ENCODE data around the gene POLR3C. TPM values are rescaled to one million over a fixed set of nuclear protein-coding genes. Genes with fewer than 3 reads are reported as not detected.

POLR3C gene
- total and polyA plus RNA-seq, 10 of the 15 experiments (the other 5 are each of a cell fraction or from before 2014, with no cell fraction given): 13.0 to 44.8 (median 34.8) TPM

- ChIA-PET CTCF (interaction anchor here (1.0 to 6.4 kb wide), 8 partner anchors 13 to 206 kb away, joined by 3 to 80 read pairs (median 5); partner anchors contain the start of genes NUDT17 and PIAS3), POLR2A (interaction anchor here (1.1 to 3.9 kb wide), 2 partner anchors 12 to 33 kb away, joined by 3 to 20 read pairs; partner anchors contain the start of gene PIAS3), RAD21 (ENCODE audit: unreplicated experiment) (interaction anchor here (0.9 to 1.3 kb wide), 2 partner anchors 21 to 93 kb away, joined by 3 to 4 read pairs; partner anchors contain the start of gene PEX11B), SMC1A (ENCODE audit: uncharacterized antibody, unreplicated experiment) (interaction anchor here (0.6 to 5.0 kb wide), 12 partner anchors 18 to 180 kb away, joined by 3 to 20 read pairs (median 4); partner anchors contain the start of genes NUDT17 and PIAS3)
- no peak for FAIRE-seq
- TF ChIP-seq TCF7 (IDR thresholded peaks at IDR 0.05; ENCODE audit: borderline replicate concordance) (no peak), CTCF (IDR thresholded peaks at IDR 0.05 in 2 of 3, conservative IDR thresholded peaks at IDR 0.05 in 1 of 3; ENCODE audit: control insufficient read depth in 2 of 3, extremely low read depth in 1 of 3, insufficient read depth in 1 of 3, low read depth in 3 of 3, low read length in 3 of 3) (peak in 1 of 3 experiments; percentile 19; a peak in 2 of 6 replicates)
- in situ Hi-C loops (cut with MboI) (no loop called here), intact Hi-C loops (cut with micrococcal nuclease; ENCODE audit: unreplicated experiment) (no loop called here)
- ATAC-seq: no peak
- peaks cover 32% of the 10 kb centered on the region for H3K79me2 ChIP-seq (ENCODE audit: control insufficient read depth, insufficient read depth, low read length)
- no peak overlapping the region for H3K4me2 ChIP-seq (ENCODE audit: control insufficient read depth, insufficient read depth)
- H3K4me3 ChIP-seq: 0 out of 2 replicates have a peak overlapping the region, but pooled peaks have one; percentile 67
- H3K27me3 ChIP-seq (replicated peaks in 1 of 2; ENCODE audit: control insufficient read depth in 2 of 2, insufficient read depth in 2 of 2, low read length in 1 of 2): no peaks in the 10 kb centered on the region
- H3K27ac ChIP-seq (ENCODE audit: control insufficient read depth, insufficient read depth): no peak overlapping the region
- peaks cover 4 to 22% of the 10 kb centered on the region in 2 experiments; a peak in 3 of 4 replicates for H3K36me3 ChIP-seq (ENCODE audit: control insufficient read depth in 2 of 2, insufficient read depth in 2 of 2, low read length in 1 of 2)
- no peak for DNase-seq (ENCODE audit: low read depth, low spot score)
- WGBS (ENCODE audit: insufficient coverage, insufficient replicate concordance, low lambda C conversion rate, missing lambda C conversion rate): 100% methylated on average over 2 of the region's 2 CpGs
- BruUV-seq (replicated peaks): no TSS peak
- no peak overlapping the region for H2AFZ ChIP-seq (ENCODE audit: control insufficient read depth, low read depth, low read length)
- H3K9ac ChIP-seq (ENCODE audit: control insufficient read depth, insufficient read depth, low read length): no peak overlapping the region
- H4K20me1 ChIP-seq (ENCODE audit: control insufficient read depth, insufficient read depth): no peaks in the 10 kb centered on the region
- H3K4me1 ChIP-seq (ENCODE audit: control insufficient read depth, insufficient read depth, low read length): peaks cover 10% of the 10 kb centered on the region
- no peaks in the 10 kb centered on the region for H3K9me3 ChIP-seq (replicated peaks; ENCODE audit: control insufficient read depth, insufficient read depth, low read length)
Measured at GRCh38 chr1:145826030-145826429, 2.0 kb downstream of the POLR3C start.

- FAIRE-seq: no peak
- no peak for TF ChIP-seq SREBF1 (IDR thresholded peaks at IDR 0.05; ENCODE audit: low read length)
- TF ChIP-seq HDAC6 (IDR thresholded peaks at IDR 0.05; ENCODE audit: unreplicated experiment): no peak
- no peak for TF ChIP-seq NFXL1 (IDR thresholded peaks at IDR 0.05; ENCODE audit: borderline replicate concordance)
- no peak for TF ChIP-seq ZNF592 (IDR thresholded peaks at IDR 0.05)
- no peak for TF ChIP-seq ASH2L (IDR thresholded peaks at IDR 0.05; ENCODE audit: borderline replicate concordance, low read depth)
- no peak for TF ChIP-seq FOXM1 (IDR thresholded peaks at IDR 0.05; ENCODE audit: low read depth, low read length)
- TF ChIP-seq ZBED1 (IDR thresholded peaks at IDR 0.05; ENCODE audit: borderline replicate concordance): no peak
- no peak for TF ChIP-seq IRF4 (IDR thresholded peaks at IDR 0.05; ENCODE audit: low read depth, low read length)
- TF ChIP-seq SUZ12 (IDR thresholded peaks at IDR 0.05; ENCODE audit: unreplicated experiment): no peak
- no peak for TF ChIP-seq NBN (IDR thresholded peaks at IDR 0.05)
Measured at GRCh38 chr1:145827966-145828365, 4.0 kb downstream of the POLR3C start.

More at GRCh38 chr1:145827966-145828365, 4.0 kb downstream of the POLR3C start:
- in situ Hi-C loops (cut with MboI): no loop called here
- ChIA-PET RAD21 (ENCODE audit: unreplicated experiment) (no interaction called here), SMC1A (ENCODE audit: uncharacterized antibody, unreplicated experiment) (interaction anchor here (1.1 to 5.0 kb wide), 2 partner anchors 16 to 22 kb away, joined by 4 to 20 read pairs; partner anchors contain the start of gene NUDT17), POLR2A (interaction anchor here (0.8 kb wide), 1 partner anchor 15 kb away, joined by 3 read pairs; no protein-coding TSS in a partner anchor), CTCF (interaction anchor here (1.0 to 6.4 kb wide), 2 partner anchors 15 to 19 kb away, joined by 4 to 80 read pairs; partner anchors contain the start of gene NUDT17)
- H3K4me2 ChIP-seq (ENCODE audit: control insufficient read depth, insufficient read depth): peak overlapping the region; percentile 7; the same call in 1 of the 2 replicates
- no peaks in the 10 kb centered on the region for H3K27me3 ChIP-seq (replicated peaks in 1 of 2; ENCODE audit: control insufficient read depth in 2 of 2, insufficient read depth in 2 of 2, low read length in 1 of 2)
- H4K20me1 ChIP-seq (ENCODE audit: control insufficient read depth, insufficient read depth): no peaks in the 10 kb centered on the region
- H3K79me2 ChIP-seq (ENCODE audit: control insufficient read depth, insufficient read depth, low read length): peaks cover 32% of the 10 kb centered on the region
- H3K9ac ChIP-seq (ENCODE audit: control insufficient read depth, insufficient read depth, low read length): no peak overlapping the region
- H3K9me3 ChIP-seq (replicated peaks; ENCODE audit: control insufficient read depth, insufficient read depth, low read length): no peaks in the 10 kb centered on the region
- ATAC-seq (no peak), DNase-seq (ENCODE audit: low read depth, low spot score) (no peak)
- peaks cover 7 to 22% of the 10 kb centered on the region in 2 experiments; a peak in 3 of 4 replicates for H3K36me3 ChIP-seq (ENCODE audit: control insufficient read depth in 2 of 2, insufficient read depth in 2 of 2, low read length in 1 of 2)
- BruUV-seq (replicated peaks): no TSS peak
- no peak overlapping the region for H2AFZ ChIP-seq (ENCODE audit: control insufficient read depth, low read depth, low read length)
- intact Hi-C loops (cut with micrococcal nuclease; ENCODE audit: unreplicated experiment): no loop called here
- H3K27ac ChIP-seq (ENCODE audit: control insufficient read depth, insufficient read depth): no peak overlapping the region
- H3K4me3 ChIP-seq: no peak overlapping the region
- H3K4me1 ChIP-seq (ENCODE audit: control insufficient read depth, insufficient read depth, low read length): peaks cover 10% of the 10 kb centered on the region

Data from GM12878 (cell line).